GM19468 (cell line): ENCODE data around the gene GABBR2.

Experiments
- ATAC-seq: cut with Tn5 transposase; IDR thresholded peaks from one replicate; pipeline ENCODE4 v1.9.1; 2021; ENCODE audit warnings: mild to moderate bottlenecking, moderate library complexity, moderate number of reproducible peaks; ENCODE audit not compliant: unreplicated experiment; ENCODE audit errors: extremely low read depth

GABBR2 gene

DNA sequence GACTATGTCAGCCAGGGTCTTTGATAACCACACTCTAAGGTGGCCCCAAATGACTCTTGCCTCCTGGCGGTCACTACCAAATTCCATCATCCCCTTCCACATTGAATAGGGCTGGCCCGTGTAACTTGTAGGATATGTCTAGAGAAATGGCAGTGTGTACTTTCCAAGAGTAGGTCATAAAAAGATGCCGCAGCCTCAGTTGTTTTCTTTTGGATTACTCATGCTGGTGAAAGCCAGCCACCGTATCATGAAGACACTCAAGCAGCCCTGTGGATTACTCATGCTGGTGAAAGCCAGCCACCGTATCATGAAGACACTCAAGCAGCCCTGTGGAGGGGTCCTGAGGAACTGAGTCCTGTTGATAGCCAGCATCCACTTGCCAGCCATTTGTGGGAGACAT is 281.2 kb downstream of the GABBR2 start:
- no peak for ATAC-seq

DNA sequence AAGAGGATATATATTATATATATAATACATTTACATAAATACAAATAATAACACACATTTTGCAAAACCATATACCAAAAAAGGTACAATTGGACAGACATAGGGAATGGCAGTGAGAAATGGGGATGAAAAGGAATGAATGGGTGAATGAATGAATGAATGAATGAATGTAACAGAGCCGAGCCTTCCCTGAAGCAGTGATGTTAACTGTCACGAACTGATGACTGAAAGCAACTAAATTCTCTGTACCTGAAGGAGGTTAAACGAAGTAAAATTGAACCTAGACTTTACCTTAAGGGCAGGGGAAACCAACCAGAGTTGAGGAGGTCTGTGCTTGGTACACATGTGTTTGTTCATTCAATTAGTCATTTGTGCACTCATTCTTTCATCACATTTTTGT is 283.7 kb downstream of the GABBR2 start:
- no peak for ATAC-seq

DNA sequence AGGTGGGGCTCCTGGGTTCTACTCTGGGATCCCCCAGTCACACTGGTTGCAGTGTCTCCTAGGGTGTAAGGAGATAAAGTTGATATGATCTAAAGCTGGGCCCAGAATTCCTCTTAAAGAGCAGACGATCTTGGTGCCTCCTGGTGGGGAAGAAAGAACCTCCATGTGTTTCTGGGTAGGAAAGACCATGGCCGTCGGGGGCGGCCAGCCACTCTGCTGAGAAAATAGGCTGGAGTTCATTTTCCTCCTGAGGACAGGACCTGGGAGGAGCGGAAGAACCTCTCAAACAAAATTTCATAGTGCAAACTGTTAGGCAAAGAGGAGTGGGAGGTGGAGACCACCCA is 289.5 kb downstream of the GABBR2 start:
- ATAC-seq, result no peak

DNA sequence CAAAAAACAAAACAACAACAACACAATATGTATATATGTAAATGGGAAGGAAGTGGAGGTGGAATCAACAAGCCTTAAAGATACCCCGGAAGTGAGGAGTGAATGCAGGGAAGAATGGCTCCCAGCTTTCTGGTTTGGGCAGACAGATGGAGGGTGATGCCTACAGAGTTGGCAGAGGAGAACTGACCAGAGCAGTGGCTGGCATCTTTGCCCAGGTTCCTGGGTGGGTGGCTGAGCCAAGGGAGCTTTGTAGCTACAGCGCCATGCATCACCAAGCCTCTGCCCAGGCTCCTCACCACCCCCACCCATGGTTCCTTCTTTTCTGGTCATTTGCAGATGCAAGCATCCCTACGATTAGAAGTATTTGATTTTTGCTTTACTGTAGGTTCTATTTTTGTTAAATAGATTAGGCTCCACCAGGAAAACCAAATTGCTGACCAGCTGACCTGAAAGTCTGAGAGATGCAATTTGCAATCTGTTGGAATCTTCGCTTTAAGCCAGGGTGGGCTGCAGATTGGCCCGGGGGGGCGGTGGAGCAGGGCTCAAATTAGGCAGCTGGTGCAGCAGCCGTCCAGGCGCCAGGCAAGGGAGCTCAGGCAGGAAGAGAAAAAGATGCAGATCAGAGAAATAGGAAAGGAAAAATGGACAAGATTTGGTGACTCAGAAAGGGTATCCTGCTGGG is 290.0 kb downstream of the GABBR2 start:
- no peak for ATAC-seq

DNA sequence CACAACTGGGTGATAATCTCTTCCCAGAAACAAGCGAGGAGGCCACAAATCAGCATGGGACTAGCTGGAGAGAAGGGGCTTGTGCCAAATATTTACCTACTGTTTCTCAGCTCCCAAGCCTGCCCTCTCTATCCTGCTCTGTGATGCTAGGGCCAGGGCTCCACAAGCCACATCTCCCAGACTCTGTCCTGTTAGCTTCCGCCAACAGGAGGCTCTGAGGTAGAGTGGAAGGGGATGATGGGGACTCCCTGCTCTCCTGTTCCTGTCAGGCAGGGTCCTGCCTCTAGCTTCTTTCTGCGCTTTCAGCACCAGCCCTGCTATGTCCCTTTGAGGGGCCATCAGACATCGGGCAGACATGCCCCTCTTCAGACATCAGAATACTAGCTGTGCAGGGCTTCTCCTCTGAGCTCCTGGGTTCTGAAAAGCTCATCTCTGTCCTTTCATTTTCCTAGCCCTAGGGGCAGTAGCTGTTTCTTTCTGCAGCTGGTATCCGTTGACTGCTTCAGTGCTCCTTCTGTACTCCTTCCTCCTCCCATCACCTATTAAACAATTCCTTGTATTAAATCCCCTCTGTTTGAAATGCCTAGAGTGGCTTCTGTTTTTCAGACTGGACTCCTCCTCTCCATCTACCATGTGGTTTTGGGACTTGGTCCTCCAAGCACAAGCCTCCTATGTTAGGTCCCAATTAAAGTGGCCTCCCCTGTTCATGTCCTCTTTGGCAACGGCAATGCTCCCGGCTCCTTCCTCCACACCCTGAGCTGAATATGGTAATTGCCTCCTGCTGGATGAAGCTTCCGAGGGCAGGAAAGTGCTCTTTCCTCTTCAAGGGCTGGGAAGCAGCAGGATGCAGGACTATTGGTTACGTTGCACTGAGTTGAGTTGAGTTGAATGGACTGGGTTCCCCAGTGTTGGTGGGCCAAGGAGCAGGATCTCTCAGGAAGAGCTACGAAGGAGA is 292.2 kb downstream of the GABBR2 start:
- no peak for ATAC-seq

DNA sequence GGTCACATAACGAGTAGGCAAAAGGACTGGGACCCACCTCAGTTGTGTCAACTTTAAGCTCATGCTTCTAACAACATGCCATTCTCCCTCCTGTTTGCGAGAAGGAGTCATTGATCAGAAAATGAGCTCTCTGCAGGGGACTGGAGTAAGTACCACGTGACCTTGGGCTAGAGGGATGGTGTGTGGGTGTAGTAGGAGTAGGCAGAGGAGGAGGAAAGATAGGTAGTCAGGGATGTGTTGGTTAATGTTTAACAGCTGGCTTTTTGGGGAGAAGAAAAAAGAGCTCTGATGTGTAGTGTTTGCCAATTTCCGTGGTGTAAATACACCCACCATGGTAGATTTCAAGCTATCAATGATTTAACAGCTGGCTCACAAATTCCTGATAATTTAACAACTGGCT is 293.0 kb downstream of the GABBR2 start:
- ATAC-seq, result no peak

DNA sequence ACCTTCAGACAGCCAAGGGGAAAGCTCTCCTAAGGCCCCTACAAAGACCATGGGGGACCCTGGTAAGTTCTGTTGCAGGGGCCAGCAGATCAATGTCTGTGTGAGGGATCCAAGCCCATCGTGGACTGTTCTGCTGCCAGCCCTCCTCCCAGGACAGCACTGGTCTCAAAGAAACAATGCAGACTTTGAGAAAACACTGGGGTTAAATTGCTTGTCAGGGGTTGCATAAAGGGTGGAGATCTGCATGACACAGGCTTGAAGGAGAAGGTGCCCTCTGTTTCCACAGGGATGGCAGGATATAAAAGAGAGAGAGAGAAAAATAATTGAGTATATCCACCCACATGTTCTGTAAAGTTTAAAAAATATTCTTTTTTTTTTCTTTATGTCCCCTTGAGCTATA is 295.7 kb downstream of the GABBR2 start:
- ATAC-seq, result no peak

DNA sequence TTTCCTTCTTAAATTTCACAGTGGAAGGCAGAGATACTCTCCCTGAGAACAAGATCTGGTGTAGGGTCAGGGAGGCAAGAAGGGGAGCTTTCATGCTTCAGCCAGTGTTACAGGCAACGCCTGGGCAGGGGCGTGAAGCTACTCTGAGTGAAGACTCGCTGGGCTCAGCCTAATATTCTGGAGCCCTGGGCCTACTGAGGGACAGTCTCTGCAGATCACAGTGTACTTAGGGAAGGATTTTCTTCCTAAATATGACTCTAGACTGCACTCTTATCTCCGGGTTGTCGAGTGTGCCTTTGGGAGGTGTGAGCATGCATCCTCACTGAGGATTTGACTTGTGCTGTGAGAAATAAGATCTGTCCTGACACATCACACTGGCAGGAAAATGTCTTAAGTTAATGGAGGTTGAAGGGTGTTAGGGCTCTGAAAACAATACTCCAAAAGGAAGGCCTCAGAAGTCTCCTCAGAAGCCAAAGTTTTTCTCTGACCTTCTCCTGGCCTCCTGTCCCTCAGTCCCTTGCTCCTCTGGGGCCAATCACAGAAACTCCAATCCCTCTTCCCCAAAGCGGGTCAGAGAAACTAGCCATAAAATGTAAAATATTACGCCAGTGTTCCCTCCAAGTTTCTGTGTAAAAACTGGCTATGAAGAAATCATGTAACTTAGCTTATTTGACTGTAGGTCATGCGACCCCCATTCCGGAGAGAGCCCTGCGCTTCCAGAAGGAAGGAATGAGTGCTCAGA is 296.5 kb downstream of the GABBR2 start:
- no peak for ATAC-seq

DNA sequence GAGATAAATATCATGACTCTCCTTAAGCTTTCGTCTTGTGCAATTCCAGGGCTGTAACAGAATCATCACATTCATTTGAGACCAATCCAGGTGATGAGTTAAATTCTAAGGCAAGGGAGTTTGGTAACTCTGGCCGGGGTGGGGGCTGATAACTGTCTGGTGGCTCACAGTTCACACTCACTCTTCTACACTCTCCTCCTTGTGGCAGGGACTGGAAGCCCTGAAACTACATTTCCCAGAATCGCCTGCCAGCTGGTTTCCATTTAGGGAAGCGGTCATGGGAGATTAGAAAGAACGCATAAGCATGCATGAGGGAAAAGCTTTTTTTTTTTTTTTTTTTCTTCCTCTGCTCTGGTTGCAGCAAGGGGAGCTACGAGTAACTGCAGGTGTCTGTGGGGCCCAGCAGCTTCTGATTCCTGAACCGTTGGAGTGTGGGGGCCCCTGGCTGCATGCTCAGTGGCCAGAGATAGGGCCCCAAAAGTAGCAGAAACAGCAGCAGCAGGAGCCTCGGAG is 298.5 kb downstream of the GABBR2 start:
- ATAC-seq, result no peak

DNA sequence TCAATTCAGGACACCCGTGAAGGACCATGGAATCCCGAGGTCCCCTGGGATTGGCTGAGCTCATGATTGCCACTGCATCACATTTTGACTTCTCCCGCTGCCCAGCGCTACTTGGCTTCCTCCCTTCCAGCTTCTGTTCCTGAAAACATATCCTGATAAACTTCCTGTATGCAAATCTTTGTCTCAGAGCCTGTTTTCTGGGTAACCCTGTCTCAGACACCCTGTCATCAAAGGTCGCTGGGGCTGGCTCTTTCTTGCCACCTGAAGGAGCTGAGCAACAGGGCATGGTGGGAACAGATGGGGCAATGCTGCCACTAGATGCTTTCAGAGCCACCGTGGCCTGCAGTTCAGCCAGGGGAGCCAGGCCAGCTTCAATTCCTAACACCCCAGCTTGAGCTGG is 299.0 kb downstream of the GABBR2 start:
- ATAC-seq, result no peak

DNA sequence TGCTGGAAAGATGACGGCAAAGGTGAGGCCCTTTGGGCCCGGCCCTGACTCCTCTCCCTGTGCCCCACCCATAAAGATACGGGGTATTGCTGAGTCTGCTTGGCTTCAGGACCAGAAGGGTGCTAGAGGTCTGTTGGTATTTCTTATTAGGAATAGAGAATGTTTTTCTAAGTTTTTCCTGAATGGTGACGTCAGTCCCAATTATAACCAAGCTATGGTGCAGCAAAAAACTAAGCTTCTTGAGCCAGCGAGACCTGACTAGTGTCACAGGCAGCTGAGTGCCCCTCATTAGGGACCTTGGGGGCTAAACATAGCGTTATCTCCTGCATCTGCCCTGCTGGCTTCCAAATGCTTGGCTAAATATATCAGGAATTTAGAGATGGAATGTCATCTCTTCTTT is 302.3 kb downstream of the GABBR2 start:
- no peak for ATAC-seq

DNA sequence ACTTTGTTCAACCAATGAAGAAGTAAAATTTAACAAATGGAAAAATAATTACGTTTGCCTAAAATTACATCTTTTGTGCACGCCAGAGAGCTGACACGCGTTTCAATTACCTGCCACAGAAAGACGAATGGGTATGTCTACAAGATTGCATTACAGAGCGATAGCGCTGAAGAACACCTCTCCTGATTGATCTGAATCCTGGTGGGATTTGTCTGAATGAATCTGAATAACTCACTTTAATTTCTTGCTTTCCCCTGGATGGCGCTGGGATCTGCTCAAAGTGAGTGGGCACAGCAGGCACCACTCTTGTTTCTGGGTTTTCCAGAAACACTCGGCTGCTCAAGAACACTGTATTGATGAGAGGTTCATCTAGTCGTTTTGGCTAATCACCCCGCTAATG is 304.5 kb downstream of the GABBR2 start:
- ATAC-seq, result no peak

DNA sequence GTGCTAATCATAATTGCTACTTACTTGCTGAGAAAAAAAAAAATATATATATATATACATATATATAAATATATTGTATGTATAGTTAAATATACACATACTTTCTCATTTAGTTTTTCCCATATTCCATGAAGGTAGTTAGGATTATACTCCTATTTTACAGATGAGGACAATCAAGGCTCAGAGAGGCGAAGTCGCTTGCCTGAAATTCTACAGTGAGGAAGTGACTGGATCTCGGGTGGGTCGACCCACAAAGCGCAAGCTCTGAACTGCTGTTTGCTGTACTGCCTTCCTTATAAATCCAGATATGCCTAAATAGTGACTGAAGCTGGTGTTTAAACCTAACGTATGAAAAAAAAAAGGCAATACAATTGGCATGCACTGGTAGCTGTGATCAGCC is 305.0 kb downstream of the GABBR2 start:
- ATAC-seq, result no peak

DNA sequence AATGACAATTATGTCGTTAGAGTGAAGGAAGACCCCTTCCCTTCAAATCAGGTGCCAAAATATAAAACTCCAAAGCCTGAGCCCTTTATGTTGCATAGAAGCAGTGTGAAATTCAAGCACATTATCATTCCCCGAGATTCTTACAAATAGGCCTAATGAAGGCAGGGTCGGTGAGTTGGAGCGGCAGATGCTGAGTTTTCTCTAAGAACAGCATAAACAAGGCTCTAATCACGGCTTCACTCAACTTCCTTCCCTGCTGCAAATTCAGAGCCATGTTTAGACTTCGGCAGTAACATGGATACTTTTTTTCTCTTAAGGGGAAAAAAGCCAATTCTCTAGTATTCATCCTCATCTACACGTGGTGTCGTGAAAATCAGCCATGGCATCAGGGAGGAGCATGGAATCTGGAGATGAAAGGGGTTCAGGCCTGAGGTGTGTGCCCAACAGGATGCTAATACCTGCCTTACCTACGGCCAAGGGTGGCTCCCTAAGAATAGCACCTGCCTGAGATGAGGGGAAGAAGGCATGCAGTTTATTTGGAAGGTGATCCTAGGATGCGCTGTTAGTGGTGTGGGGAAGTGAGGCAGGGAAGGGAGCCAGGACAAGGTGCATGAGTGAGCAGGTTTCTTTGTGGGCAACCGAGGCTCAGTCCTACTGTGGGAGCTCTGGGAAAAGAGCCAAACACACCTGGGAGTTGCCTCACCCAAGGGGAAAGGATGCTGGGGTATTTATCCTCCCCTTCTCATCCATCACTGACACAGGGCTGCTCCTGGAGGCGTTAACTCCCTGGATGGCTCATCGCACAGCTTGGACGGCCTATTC is 306.5 kb downstream of the GABBR2 start:
- ATAC-seq, result no peak

DNA sequence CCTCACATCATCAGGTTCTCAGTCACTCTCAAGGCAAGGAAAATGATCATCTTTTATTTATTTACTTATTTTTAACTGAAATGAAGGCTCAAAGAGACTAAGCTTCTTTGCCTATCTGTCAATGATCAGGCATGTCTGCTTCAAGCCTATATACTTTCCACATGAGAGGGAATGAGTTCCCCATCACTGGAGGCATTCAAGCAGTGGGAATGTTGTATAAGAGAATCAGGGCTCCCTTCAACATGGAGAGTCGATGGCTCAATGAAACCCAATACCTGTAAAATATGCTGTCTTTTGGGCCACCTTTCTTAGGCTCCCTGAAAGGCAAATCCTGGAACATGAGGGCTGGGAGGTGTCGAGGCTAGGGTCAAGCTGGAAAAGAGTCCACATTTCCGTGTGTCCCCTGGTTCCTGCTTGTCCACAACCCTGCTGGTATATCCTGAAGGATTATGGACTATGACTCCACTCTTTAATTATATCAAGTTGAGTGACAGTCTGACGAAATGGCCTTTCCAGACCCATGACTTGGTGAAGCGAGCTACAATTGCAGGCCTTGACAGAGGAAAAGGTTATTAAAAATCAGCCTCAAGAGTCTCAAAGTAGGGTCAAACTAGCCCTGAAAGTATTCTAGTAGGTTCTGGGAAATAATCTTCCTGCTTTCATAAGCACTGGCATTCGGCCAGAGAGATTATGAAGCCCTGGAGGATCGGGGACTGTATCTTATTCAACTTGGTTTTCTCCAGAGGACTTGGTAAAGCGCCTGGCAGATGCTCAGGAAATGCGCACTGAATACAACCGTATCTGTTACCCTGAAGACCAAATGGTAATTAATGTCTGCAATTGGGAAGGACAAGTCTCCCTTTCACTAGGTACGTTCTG is 307.4 kb downstream of the GABBR2 start:
- no peak for ATAC-seq

DNA sequence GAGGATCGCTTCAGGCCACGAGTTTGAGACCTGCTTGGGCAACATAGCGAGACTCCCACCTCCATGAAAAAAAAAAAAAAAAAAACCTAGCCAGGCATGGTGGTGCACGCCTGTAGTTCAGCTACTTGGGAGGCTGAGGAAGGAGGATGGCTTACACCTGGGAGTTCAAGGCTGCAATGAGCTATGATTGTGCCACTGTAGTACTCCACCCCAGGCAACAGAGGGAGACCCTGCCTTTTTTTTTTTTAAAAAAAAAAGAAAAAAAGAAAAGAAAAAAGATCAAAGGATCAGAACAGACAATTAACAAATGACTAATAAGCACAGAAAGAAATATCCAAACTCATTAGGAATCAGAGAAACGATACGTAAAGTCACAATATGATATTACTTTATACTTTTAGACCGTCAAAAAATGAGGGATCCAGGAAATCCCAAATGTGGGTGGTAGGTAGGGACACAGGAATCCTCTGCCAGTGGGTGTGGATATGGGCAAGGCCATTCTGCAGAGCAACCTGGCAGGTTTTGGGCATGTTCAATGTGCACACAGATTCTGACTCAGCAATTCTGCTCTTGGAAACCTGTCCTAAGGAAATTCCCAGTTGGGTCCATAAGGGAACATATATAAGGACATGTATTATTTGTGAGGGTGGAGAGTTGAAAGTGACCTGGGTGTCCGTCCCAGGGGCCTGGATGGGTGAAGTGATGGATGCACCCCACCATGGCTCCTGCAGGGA is 308.6 kb downstream of the GABBR2 start:
- no peak for ATAC-seq

DNA sequence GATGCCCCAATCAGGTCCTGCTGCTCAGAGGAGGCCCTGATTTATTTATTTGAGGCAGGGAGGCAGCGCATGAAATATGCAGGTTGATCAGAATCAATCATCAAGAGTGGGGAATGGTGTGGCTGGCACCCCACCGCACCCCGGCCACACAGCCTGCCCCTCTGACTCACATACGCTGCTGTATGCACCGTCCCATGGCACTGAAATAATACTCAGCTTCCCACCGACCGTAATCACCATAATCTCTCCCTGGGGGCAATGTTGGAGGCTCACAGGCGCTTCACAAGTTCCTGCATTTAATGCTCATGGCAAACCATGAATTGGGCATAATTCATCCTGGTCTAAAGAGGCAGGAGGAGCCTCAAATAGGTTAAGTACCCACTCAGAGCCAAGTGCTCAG is 312.1 kb downstream of the GABBR2 start:
- no peak for ATAC-seq

DNA sequence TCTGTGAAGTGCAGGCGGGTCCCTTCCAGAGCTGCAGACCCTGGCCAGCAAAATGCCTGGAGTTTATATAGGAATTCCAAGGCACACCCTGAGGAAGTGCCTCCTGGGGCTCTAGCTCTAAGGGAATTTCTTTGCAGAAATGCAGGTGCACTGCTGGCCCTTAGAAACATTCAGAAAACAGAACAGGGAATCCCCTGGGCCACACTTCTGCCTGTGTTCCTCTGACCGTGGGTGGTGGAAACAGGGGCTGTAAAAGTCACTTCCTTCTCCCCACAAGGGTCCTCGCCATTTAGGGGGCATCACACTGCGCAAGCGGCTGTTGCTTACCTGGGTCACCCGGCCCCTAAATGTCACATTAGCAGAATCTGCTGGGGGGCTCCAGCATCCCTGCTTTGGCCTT is 312.5 kb downstream of the GABBR2 start:
- no peak for ATAC-seq
